ENCODE results near the gene IHH. TPM values are rescaled to one million over a fixed set of nuclear protein-coding genes. Genes with fewer than 3 reads are reported as not detected.

The IHH gene
- total RNA-seq, 1 experiment from 2014 or later = 0.11 TPM

DNA sequence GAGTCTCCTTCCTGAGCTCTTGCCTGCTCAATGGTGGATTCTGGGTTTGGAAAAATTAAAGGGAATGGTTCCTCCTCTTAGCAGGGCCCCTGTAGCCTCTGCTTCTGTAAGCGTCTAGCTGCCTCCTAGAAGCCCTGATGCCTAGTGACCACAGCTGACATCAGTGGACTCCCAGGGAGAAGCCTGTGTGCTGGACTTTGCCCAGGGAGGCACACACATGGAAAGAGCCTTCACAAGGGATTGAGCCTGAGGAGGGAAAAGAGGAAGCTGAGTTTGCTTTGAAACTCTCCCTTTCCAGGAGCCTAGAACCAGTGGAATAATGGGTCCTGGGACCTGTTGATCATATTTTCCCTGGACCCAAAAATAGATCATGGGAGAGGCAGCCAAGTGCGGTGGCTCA lies 18.0 kb downstream of the IHH start:
- POLR2A ChIA-PET = no interaction called here
- Mint-ChIP-seq H3K4me1 (peaks cover 4% of the 10 kb centered on the region; the same call in 1 of the 2 replicates), H3K27ac (no peak overlapping the region), H3K4me3 (no peak overlapping the region), H3K36me3 (no peaks in the 10 kb centered on the region), H3K27me3 (ENCODE audit: low read depth) (peaks cover 34% of the 10 kb centered on the region), H3K9me3 (no peaks in the 10 kb centered on the region)
- CTCF ChIA-PET = interaction anchor here (1.5 to 6.6 kb wide), 8 partner anchors 14 to 145 kb away, joined by 3 to 75 read pairs (median 10); no protein-coding TSS in a partner anchor
- DNase-seq (ENCODE audit: low spot score) (no peak), ATAC-seq (no peak)
- TF ChIP-seq FOXP1 (CRISPR knock-in tag; IDR thresholded peaks at IDR 0.05; ENCODE audit: borderline replicate concordance) = no peak

DNA sequence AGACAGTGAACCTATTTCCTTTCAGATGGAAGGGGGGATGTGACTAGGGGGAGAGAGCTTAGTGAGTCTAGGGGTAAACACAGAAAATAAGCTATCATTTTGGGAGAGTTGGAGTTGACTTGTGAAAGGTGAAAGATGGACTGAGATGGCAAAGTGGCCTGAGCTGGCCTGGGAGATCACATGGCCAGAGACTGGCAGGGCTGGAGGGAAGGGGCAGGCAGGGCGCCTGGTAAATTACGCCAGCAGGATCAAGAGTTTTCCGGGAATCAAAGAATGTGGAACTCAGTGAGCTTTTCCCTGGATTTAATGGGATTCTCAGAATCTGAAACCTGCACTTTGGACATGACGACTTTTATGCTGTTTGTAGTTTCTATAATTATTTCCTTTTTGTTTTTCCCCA lies 18.6 kb downstream of the IHH start:
- H3K4me1 Mint-ChIP-seq = peaks cover 4% of the 10 kb centered on the region; the same call in 1 of the 2 replicates
- ChIA-PET CTCF (interaction anchor here (1.5 to 6.6 kb wide), 10 partner anchors 13 to 144 kb away, joined by 3 to 75 read pairs (median 9); partner anchors contain the start of gene CRYBA2), POLR2A (no interaction called here)
- DNase-seq (ENCODE audit: low spot score) = no peak
- TF ChIP-seq GTF2I (CRISPR knock-in tag; conservative IDR thresholded peaks at IDR 0.05) = no peak
- TF ChIP-seq SMAD3 (CRISPR knock-in tag; IDR thresholded peaks at IDR 0.05; ENCODE audit: borderline replicate concordance) = no peak
- no peak for TF ChIP-seq RELA (CRISPR knock-in tag; IDR thresholded peaks at IDR 0.05; ENCODE audit: borderline replicate concordance)
- no peak for TF ChIP-seq ZNF396 (CRISPR knock-in tag; IDR thresholded peaks at IDR 0.05; ENCODE audit: borderline replicate concordance)
- TF ChIP-seq TEAD4 (CRISPR knock-in tag; IDR thresholded peaks at IDR 0.05) = no peak
- TF ChIP-seq EMX1 (CRISPR knock-in tag; IDR thresholded peaks at IDR 0.05) = no peak
- no peak for TF ChIP-seq CREB1 (CRISPR knock-in tag; IDR thresholded peaks at IDR 0.05)
- TF ChIP-seq, protein P1, sequence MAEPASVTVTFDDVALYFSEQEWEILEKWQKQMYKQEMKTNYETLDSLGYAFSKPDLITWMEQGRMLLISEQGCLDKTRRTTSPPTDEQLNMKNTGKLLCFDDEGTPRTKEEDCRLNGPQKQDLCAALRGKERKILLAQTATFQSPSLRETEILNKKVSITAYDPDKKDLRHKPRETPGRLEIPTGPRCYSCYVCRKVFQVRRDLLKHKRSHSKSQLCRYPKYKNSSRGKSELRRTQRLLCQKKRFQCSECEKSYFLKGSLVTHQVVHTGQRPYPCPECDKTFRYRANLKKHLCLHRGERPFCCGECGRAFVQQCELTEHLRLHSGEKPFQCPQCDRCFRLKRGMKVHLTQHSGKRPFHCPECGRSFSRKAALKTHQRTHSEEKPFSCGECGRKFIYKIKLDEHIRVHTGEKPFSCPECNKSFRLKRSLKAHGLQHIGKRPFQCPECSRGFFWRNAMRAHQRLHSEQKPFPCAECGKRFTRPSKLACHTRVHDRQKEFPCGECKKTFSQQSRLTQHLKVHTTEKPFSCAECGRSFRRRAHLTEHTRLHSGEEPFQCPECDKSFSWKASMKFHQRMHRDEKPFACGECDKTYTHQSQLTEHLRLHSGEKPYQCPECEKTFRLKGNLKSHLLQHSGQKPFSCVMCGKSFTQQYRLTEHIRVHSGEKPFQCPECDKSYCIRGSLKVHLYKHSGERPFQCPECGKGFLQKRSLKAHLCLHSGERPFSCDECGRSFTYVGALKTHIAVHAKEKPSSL (CRISPR knock-in tag; conservative IDR thresholded peaks at IDR 0.05) = no peak
- TF ChIP-seq, protein P2, sequence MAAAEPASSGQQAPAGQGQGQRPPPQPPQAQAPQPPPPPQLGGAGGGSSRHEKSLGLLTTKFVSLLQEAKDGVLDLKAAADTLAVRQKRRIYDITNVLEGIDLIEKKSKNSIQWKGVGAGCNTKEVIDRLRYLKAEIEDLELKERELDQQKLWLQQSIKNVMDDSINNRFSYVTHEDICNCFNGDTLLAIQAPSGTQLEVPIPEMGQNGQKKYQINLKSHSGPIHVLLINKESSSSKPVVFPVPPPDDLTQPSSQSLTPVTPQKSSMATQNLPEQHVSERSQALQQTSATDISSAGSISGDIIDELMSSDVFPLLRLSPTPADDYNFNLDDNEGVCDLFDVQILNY (CRISPR knock-in tag; IDR thresholded peaks at IDR 0.05) = no peak
- TF ChIP-seq, protein P3, sequence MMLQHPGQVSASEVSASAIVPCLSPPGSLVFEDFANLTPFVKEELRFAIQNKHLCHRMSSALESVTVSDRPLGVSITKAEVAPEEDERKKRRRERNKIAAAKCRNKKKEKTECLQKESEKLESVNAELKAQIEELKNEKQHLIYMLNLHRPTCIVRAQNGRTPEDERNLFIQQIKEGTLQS (CRISPR knock-in tag; conservative IDR thresholded peaks at IDR 0.05) = no peak
- no peak for TF ChIP-seq ZNF232 (CRISPR knock-in tag; IDR thresholded peaks at IDR 0.05)
- no peak for TF ChIP-seq FOXJ3 (CRISPR knock-in tag; IDR thresholded peaks at IDR 0.05; ENCODE audit: borderline replicate concordance)
- TF ChIP-seq, protein P4, sequence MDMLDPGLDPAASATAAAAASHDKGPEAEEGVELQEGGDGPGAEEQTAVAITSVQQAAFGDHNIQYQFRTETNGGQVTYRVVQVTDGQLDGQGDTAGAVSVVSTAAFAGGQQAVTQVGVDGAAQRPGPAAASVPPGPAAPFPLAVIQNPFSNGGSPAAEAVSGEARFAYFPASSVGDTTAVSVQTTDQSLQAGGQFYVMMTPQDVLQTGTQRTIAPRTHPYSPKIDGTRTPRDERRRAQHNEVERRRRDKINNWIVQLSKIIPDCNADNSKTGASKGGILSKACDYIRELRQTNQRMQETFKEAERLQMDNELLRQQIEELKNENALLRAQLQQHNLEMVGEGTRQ (CRISPR knock-in tag; IDR thresholded peaks at IDR 0.05) = no peak
- TF ChIP-seq, protein P5, sequence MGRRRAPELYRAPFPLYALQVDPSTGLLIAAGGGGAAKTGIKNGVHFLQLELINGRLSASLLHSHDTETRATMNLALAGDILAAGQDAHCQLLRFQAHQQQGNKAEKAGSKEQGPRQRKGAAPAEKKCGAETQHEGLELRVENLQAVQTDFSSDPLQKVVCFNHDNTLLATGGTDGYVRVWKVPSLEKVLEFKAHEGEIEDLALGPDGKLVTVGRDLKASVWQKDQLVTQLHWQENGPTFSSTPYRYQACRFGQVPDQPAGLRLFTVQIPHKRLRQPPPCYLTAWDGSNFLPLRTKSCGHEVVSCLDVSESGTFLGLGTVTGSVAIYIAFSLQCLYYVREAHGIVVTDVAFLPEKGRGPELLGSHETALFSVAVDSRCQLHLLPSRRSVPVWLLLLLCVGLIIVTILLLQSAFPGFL (CRISPR knock-in tag; IDR thresholded peaks at IDR 0.05; ENCODE audit: borderline replicate concordance) = no peak
- TF ChIP-seq, protein P6, sequence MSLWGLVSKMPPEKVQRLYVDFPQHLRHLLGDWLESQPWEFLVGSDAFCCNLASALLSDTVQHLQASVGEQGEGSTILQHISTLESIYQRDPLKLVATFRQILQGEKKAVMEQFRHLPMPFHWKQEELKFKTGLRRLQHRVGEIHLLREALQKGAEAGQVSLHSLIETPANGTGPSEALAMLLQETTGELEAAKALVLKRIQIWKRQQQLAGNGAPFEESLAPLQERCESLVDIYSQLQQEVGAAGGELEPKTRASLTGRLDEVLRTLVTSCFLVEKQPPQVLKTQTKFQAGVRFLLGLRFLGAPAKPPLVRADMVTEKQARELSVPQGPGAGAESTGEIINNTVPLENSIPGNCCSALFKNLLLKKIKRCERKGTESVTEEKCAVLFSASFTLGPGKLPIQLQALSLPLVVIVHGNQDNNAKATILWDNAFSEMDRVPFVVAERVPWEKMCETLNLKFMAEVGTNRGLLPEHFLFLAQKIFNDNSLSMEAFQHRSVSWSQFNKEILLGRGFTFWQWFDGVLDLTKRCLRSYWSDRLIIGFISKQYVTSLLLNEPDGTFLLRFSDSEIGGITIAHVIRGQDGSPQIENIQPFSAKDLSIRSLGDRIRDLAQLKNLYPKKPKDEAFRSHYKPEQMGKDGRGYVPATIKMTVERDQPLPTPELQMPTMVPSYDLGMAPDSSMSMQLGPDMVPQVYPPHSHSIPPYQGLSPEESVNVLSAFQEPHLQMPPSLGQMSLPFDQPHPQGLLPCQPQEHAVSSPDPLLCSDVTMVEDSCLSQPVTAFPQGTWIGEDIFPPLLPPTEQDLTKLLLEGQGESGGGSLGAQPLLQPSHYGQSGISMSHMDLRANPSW (CRISPR knock-in tag; conservative IDR thresholded peaks at IDR 0.05; ENCODE audit: low read depth) = no peak
- TF ChIP-seq SOX15 (CRISPR knock-in tag; IDR thresholded peaks at IDR 0.05) = no peak
- TF ChIP-seq ZNF423 (CRISPR knock-in tag; IDR thresholded peaks at IDR 0.05) = no peak
- TF ChIP-seq, protein P7, sequence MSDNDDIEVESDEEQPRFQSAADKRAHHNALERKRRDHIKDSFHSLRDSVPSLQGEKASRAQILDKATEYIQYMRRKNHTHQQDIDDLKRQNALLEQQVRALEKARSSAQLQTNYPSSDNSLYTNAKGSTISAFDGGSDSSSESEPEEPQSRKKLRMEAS (CRISPR knock-in tag; IDR thresholded peaks at IDR 0.05) = no peak
- TF ChIP-seq IRF2 (CRISPR knock-in tag; IDR thresholded peaks at IDR 0.05; ENCODE audit: borderline replicate concordance, low read depth) = no peak
- no peak for TF ChIP-seq OVOL2 (CRISPR knock-in tag; IDR thresholded peaks at IDR 0.05; ENCODE audit: borderline replicate concordance)
- no peak for ATAC-seq
- H3K4me3 Mint-ChIP-seq = no peak overlapping the region
- H3K27ac Mint-ChIP-seq = 0 out of 2 replicates have a peak overlapping the region, but pooled peaks have one; percentile 8
- no peaks in the 10 kb centered on the region for H3K36me3 Mint-ChIP-seq
- no peaks in the 10 kb centered on the region for H3K9me3 Mint-ChIP-seq
- peaks cover 34% of the 10 kb centered on the region for H3K27me3 Mint-ChIP-seq (ENCODE audit: low read depth)
